Stomach (tissue), 9 donors: Measurements from ENCODE around the gene ASTN1. TPM values are rescaled to one million over a fixed set of nuclear protein-coding genes. Genes with fewer than 3 reads are reported as not detected.

Source experiments
- DNase-seq, 2 donors: peaks; one replicate each; pipeline versions ENCODE4 v3.0.0 to v3.0.0-alpha.2; 2013 to 2019
- H3K27ac ChIP-seq, 5 donors: fragments of 200-600 bp in 4 of 5; sonication (generic) in 4 of 5; one replicate each; pipeline ENCODE4 v1.5.1; 2013 to 2019; ENCODE audit warnings: mild to moderate bottlenecking in 1 of 5, moderate library complexity in 1 of 5
- H3K27me3 ChIP-seq, 3 donors: fragments of 200-600 bp; sonication (generic); one replicate each; pipeline ENCODE4 v1.5.1; 2017 to 2019; ENCODE audit warnings: mixed run types in 1 of 3
- H3K36me3 ChIP-seq, 4 donors: fragments of 200-600 bp; sonication (generic); 1 replicate in 3 of 4; 2 replicates in 1 of 4; pipeline ENCODE4 v1.5.1; 2016 to 2019
- H3K4me1 ChIP-seq, 4 donors: fragments of 200-600 bp; sonication (generic); one replicate each; pipeline ENCODE4 v1.5.1; 2016 to 2019
- H3K4me3 ChIP-seq, 4 donors: fragments of 200-600 bp; sonication (generic) in 3 of 4; one replicate each; pipeline ENCODE4 v1.5.1; 2016 to 2019; ENCODE audit warnings: mild to moderate bottlenecking in 1 of 4
- H3K9me3 ChIP-seq, 4 donors: fragments of 200-600 bp; sonication (generic); one replicate each; pipeline ENCODE4 v1.5.1; 2016 to 2019
- EP300 ChIP-seq: sonication (generic); formaldehyde crosslinking; IDR thresholded peaks from one replicate; pipeline ENCODE4 v1.6.1; 2017; ENCODE audit warnings: antibody characterized with exemption
- POLR2A ChIP-seq, 4 donors: fragments of 450-650 bp; IDR thresholded peaks; one replicate each; pipeline ENCODE4 v1.6.1; 2016; ENCODE audit warnings: antibody characterized with exemption in 4 of 4, control low read depth in 2 of 4, mild to moderate bottlenecking in 1 of 4, moderate library complexity in 1 of 4
- POLR2AphosphoS5 ChIP-seq, 3 donors: sonication (generic); formaldehyde crosslinking; IDR thresholded peaks; one replicate each; pipeline ENCODE4 v1.6.1; 2016; ENCODE audit warnings: antibody characterized with exemption in 3 of 3
- WGBS, 5 donors: extraction: QIAGEN DNeasy Blood & Tissue Kit in 3 of 5; methylation state at CpG; one replicate each; pipeline versions ENCODE4 v1.1.5 to v1.1.7; 2013 to 2018; 5-methylcytosine and 5-hydroxymethylcytosine counted together
- intact Hi-C: fragments of 100-400 bp; cut with DNase I; formaldehyde crosslinking; loops from one replicate; pipeline ENCODE4 v1.15.1; 2023; ENCODE audit warnings: low total_unique reads
- polyA plus RNA-seq, 3 donors: library from polyadenylated mRNA; stranded (reverse); fragments of 200-250 nt; gene quantifications; one replicate each; pipeline ENCODE4 v1.2.3, GENCODE V29; 2013
- total RNA-seq, 5 donors: library from RNA; depleted of rRNA; stranded (reverse); fragments of >200 nt; gene quantifications; one replicate each; pipeline versions ENCODE4 v1.1.0 to v1.2.3, GENCODE V29; 2014 to 2016
- TF ChIP-seq, protein P1 (sequence below), 7 experiments: fragments of 450-650 bp in 4 of 7; fragments of 200-600 bp in 3 of 7; sonication (generic) in 3 of 7; IDR thresholded peaks; one replicate each; pipeline ENCODE4 v1.5.1; 2016 to 2019; ENCODE audit warnings: antibody characterized with exemption in 7 of 7, control low read depth in 2 of 7, mild to moderate bottlenecking in 1 of 7
- donor health status: healthy with polysubstance abuse.
- donor health status: Bipolar disorder and iron deficiency.
- donor health status: healthy.

Gene ASTN1
- total and polyA plus RNA-seq, 8 donors = 0.13 to 2.4 (median 0.51) TPM; not detected in 4

DNA sequence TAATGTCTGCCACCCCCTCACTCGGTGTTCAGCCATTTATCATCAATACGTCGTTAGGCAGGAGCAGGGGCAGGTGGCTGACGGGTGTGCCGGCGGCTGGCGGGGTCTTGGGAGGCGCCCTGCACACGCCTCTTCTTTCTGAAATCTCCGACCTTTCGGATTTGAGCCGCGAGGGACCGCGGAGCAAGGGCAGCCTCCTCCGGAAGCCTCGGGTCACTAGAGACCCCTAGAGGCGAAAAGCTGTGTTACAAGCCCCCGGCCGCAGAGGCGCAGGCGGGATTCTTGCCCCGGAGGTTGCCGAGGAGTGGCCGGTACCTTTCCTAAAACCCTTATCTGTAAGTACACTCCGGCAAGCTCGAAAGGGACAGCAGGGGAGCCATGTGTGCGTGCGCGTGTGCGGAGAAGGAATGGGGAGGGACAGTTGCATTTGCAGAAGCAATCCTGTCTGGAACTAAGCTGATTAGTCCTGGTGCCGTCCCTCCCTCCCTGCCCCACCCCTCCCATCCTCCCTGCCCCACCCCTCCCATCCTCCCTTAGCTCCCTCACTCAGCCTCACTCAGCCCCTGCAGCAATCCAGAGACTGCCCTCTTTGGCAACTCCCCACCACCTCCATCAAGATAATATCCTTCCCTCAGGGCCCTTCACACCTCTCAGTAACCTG, 17.2 kb upstream of the ASTN1 start:
- intact Hi-C loops = loop anchor here (10.0 kb wide), 1 partner anchor 287 kb away; no protein-coding TSS in a partner anchor
- TF ChIP-seq EP300 = no peak
- no peak for TF ChIP-seq POLR2AphosphoS5 (IDR thresholded peaks at IDR 0.05)
- TF ChIP-seq POLR2A (IDR thresholded peaks at IDR 0.05) = no peak
- TF ChIP-seq, protein P1, sequence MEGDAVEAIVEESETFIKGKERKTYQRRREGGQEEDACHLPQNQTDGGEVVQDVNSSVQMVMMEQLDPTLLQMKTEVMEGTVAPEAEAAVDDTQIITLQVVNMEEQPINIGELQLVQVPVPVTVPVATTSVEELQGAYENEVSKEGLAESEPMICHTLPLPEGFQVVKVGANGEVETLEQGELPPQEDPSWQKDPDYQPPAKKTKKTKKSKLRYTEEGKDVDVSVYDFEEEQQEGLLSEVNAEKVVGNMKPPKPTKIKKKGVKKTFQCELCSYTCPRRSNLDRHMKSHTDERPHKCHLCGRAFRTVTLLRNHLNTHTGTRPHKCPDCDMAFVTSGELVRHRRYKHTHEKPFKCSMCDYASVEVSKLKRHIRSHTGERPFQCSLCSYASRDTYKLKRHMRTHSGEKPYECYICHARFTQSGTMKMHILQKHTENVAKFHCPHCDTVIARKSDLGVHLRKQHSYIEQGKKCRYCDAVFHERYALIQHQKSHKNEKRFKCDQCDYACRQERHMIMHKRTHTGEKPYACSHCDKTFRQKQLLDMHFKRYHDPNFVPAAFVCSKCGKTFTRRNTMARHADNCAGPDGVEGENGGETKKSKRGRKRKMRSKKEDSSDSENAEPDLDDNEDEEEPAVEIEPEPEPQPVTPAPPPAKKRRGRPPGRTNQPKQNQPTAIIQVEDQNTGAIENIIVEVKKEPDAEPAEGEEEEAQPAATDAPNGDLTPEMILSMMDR (IDR thresholded peaks at IDR 0.05) = peak in 5 of 7 experiments; percentile 2 to 73 (median 63)
- Histone ChIP-seq H3K36me3 (no peaks in the 10 kb centered on the region), H3K27ac (no peak overlapping the region), H3K9me3 (peaks cover 0 to 8% (median 2%) of the 10 kb centered on the region in 4 donors), H3K4me3 (peak overlapping the region; percentile 15 to 28 (median 18)), H3K4me1 (peaks cover 7 to 11% (median 9%) of the 10 kb centered on the region in 4 donors), H3K27me3 (peaks cover 0 to 34% (median 9%) of the 10 kb centered on the region in 3 donors)
- DNase-seq = peak; percentile 62 to 83
- 1 to 5% (median 1%) methylated on average over 21 to 32 of the region's 32 CpGs for WGBS, 5 donors

DNA sequence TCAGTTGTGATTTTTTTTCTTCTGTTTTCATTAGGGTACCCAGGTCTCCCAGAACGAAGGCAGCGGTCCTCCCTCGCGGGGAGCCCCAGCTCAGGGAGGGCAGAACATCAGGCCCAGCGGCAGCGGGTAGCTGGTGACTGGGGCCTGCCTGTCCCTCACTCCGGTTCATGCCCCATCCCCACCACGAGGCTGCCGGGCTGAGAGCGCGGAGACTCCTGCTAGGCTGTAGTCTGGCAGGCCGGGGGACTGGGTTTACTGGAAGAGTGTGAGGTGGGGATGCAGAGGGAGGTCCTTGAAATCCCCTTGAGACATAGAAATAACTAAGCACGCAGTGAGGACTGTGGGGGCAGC, 16.7 kb upstream of the ASTN1 start:
- Histone ChIP-seq H3K4me3 (peak overlapping the region; percentile 15 to 28 (median 18)), H3K36me3 (no peaks in the 10 kb centered on the region), H3K9me3 (peaks cover 0 to 8% (median 2%) of the 10 kb centered on the region in 4 donors), H3K4me1 (peaks cover 7 to 11% (median 9%) of the 10 kb centered on the region in 4 donors), H3K27me3 (peaks cover 0 to 35% (median 9%) of the 10 kb centered on the region in 3 donors), H3K27ac (no peak overlapping the region)
- no peak for TF ChIP-seq EP300
- TF ChIP-seq POLR2A (IDR thresholded peaks at IDR 0.05) = no peak
- no peak for TF ChIP-seq POLR2AphosphoS5 (IDR thresholded peaks at IDR 0.05)
- TF ChIP-seq, protein P1 (IDR thresholded peaks at IDR 0.05) = no peak
- DNase-seq = no peak
- intact Hi-C loops = loop anchor here (10.0 kb wide), 1 partner anchor 286 kb away; no protein-coding TSS in a partner anchor
- 13 to 30% (median 16%) methylated on average over 9 to 13 of the region's 13 CpGs for WGBS, 5 donors

DNA sequence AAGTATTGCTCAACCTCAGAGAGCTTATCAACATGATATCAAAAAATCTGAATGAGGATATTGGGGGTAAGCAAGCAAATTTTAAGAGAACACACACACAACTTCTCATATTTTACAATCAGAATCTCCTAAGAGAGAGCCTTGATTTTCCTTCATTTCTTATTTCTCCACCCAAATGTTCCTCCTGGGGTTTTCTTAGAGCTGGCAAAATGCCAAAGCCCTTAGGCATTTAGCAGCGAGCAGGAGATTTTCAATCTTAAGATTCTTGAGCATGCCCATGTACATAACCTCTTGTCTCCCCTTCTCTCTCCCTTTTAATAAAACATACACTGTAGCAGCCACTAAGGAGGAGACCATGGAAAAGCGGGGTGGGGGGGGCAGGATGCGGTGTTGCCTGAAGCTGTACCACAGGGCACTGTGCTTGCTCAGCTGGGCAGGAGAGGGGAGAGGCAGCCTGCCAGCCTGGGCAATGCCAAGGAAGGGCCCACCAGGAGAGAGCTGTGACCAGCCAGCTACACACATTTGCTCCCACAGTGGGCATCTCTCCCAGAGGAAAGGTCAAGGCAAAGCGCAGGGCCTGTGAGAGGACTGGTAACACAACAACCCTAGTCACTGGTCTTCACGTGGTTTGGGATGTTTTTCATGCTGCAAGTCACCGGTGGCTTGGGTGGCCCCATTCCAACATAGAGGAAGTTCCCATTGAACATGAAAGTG, 10.6 kb upstream of the ASTN1 start:
- 66 to 74% (median 69%) methylated on average over 6 of the region's 6 CpGs for WGBS, 5 donors
- TF ChIP-seq POLR2A (IDR thresholded peaks at IDR 0.05) = no peak
- TF ChIP-seq EP300 = no peak
- no peak for TF ChIP-seq POLR2AphosphoS5 (IDR thresholded peaks at IDR 0.05)
- TF ChIP-seq, protein P1 (IDR thresholded peaks at IDR 0.05) = no peak
- H3K9me3 ChIP-seq = peaks cover 0 to 5% (median 0%) of the 10 kb centered on the region in 4 donors
- H3K36me3 ChIP-seq = no peaks in the 10 kb centered on the region
- H3K4me3 ChIP-seq = no peak overlapping the region
- H3K4me1 ChIP-seq = peaks cover 10 to 15% (median 13%) of the 10 kb centered on the region in 4 donors
- intact Hi-C loops = no loop called here
- DNase-seq = peak in 1 of 2 donors; percentile 4
- no peak overlapping the region for H3K27ac ChIP-seq
- H3K27me3 ChIP-seq = peaks cover 13 to 48% (median 28%) of the 10 kb centered on the region in 3 donors

DNA sequence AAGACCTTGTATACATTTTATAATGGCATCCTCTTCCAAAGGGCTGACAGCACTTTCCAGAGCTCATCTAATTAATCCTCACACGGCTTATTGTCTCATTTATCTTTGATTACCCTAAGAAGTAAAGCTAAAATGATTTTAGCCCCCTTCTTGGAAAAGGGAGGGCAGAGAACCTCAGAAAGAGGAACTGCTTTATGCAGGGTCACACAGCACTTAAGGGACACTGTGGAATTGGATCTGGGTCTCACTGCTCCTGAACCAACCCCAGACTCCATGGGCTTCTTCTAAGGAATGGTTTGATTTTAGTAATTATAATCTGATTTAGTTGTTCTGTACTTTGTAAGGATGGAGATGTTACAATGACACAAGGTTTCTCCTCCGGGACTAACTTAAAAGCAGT, 9.5 kb upstream of the ASTN1 start:
- Histone ChIP-seq H3K9me3 (peaks cover 0 to 5% (median 0%) of the 10 kb centered on the region in 4 donors), H3K4me1 (peaks cover 10 to 15% (median 13%) of the 10 kb centered on the region in 4 donors), H3K27ac (no peak overlapping the region), H3K36me3 (no peaks in the 10 kb centered on the region), H3K27me3 (peaks cover 13 to 58% (median 32%) of the 10 kb centered on the region in 3 donors), H3K4me3 (no peak overlapping the region)
- intact Hi-C loops = no loop called here
- WGBS, 5 donors = 58 to 74% (median 65%) methylated on average over 2 of the region's 2 CpGs
- TF ChIP-seq EP300 (no peak), POLR2AphosphoS5 (IDR thresholded peaks at IDR 0.05) (no peak), POLR2A (IDR thresholded peaks at IDR 0.05) (no peak)
- TF ChIP-seq, protein P1 (IDR thresholded peaks at IDR 0.05) = no peak
- DNase-seq = no peak
